HG03060 (cell line): ENCODE results near the gene MYRF.

ENCODE experiments used
- ATAC-seq: cut with Tn5 transposase; IDR thresholded peaks from one replicate; pipeline ENCODE4 v1.9.1; 2021; ENCODE audit warnings: low read depth, moderate number of reproducible peaks; ENCODE audit not compliant: unreplicated experiment

MYRF gene

GRCh38 chr11:61738776-61739175, 13.7 kb upstream of the MYRF start:
- ATAC-seq: no peak

- no peak for ATAC-seq
These were observed 13.0 kb upstream of the MYRF start for GRCh38 chr11:61739413-61739812.

- no peak for ATAC-seq
These were observed 12.5 kb upstream of the MYRF start for GRCh38 chr11:61739966-61740365.

GRCh38 chr11:61742391-61742790, 10.0 kb upstream of the MYRF start:
- ATAC-seq: no peak

- ATAC-seq: no peak
These were observed 8.8 kb upstream of the MYRF start for GRCh38 chr11:61743486-61744095.

GRCh38 chr11:61744181-61744580, 8.3 kb upstream of the MYRF start:
- ATAC-seq: no peak

GRCh38 chr11:61744609-61745156, 7.8 kb upstream of the MYRF start:
- ATAC-seq: no peak

GRCh38 chr11:61745781-61746441, 6.5 kb upstream of the MYRF start:
- no peak for ATAC-seq

GRCh38 chr11:61746442-61747191, 5.8 kb upstream of the MYRF start:
- ATAC-seq: no peak

- no peak for ATAC-seq
These were observed 5.1 kb upstream of the MYRF start for GRCh38 chr11:61747192-61747966.

GRCh38 chr11:61747967-61748285, 4.5 kb upstream of the MYRF start:
- ATAC-seq: no peak

GRCh38 chr11:61749591-61750217, 2.7 kb upstream of the MYRF start:
- ATAC-seq: no peak

GRCh38 chr11:61750631-61751273, 1.7 kb upstream of the MYRF start:
- no peak for ATAC-seq

- no peak for ATAC-seq
These were observed 1.1 kb upstream of the MYRF start for GRCh38 chr11:61751384-61751783.

- no peak for ATAC-seq
These were observed 587 bp downstream of the MYRF start for GRCh38 chr11:61752925-61753521.

- ATAC-seq: no peak
These were observed 1.2 kb downstream of the MYRF start for GRCh38 chr11:61753672-61754071.

GRCh38 chr11:61754534-61755482, 2.4 kb downstream of the MYRF start:
- no peak for ATAC-seq

- no peak for ATAC-seq
These were observed 3.7 kb downstream of the MYRF start for GRCh38 chr11:61756147-61756451.
